ENCODE data around the gene ANXA2. TPM values are rescaled to one million over a fixed set of nuclear protein-coding genes. Genes with fewer than 3 reads are reported as not detected.
"Not testable (repeated sequence)": the region's sequence is repeated elsewhere in the genome, so short reads cannot be mapped to it uniquely, and the experiment has no call there.

ANXA2 gene
- total RNA-seq, 2 donors from 2014 or later, result 355 to 392 TPM

GRCh38 chr15:60414016-60414682, 16.4 kb upstream of the ANXA2 start:
- H3K27ac Mint-ChIP-seq, result no peak overlapping the region
- Histone ChIP-seq H3K27ac (ENCODE audit: low read depth, low read length) (no peak overlapping the region), H3K9ac (ENCODE audit: extremely low read depth, low read length, poor library complexity, severe bottlenecking) (no peak overlapping the region), H3K4me3 (ENCODE audit: low read length) (no peak overlapping the region), H3K36me3 (ENCODE audit: control insufficient read depth, insufficient read depth, low read length) (peaks cover under 1% of the 10 kb centered on the region), H3K9me3 (ENCODE audit: control insufficient read depth, low read length) (no peaks in the 10 kb centered on the region), H3K4me1 (ENCODE audit: control insufficient read depth, insufficient read depth, low read length) (peaks cover 4% of the 10 kb centered on the region), H3K27me3 (ENCODE audit: control insufficient read depth, insufficient read depth, low read length, poor library complexity, severe bottlenecking) (no peaks in the 10 kb centered on the region)
- no peak overlapping the region for H3K4me3 Mint-ChIP-seq
- no peaks in the 10 kb centered on the region for H3K27me3 Mint-ChIP-seq (ENCODE audit: insufficient read depth)
- no peaks in the 10 kb centered on the region for H3K9me3 Mint-ChIP-seq
- peaks cover 6% of the 10 kb centered on the region for H3K4me1 Mint-ChIP-seq
- 71 to 74% methylated on average over 5 to 10 of the region's 10 CpGs for WGBS, 2 experiments (ENCODE audit: insufficient coverage in 1 of 2, insufficient read length in 1 of 2)
- no peak for DNase-seq
- TF ChIP-seq, protein P1, sequence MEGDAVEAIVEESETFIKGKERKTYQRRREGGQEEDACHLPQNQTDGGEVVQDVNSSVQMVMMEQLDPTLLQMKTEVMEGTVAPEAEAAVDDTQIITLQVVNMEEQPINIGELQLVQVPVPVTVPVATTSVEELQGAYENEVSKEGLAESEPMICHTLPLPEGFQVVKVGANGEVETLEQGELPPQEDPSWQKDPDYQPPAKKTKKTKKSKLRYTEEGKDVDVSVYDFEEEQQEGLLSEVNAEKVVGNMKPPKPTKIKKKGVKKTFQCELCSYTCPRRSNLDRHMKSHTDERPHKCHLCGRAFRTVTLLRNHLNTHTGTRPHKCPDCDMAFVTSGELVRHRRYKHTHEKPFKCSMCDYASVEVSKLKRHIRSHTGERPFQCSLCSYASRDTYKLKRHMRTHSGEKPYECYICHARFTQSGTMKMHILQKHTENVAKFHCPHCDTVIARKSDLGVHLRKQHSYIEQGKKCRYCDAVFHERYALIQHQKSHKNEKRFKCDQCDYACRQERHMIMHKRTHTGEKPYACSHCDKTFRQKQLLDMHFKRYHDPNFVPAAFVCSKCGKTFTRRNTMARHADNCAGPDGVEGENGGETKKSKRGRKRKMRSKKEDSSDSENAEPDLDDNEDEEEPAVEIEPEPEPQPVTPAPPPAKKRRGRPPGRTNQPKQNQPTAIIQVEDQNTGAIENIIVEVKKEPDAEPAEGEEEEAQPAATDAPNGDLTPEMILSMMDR (conservative IDR thresholded peaks at IDR 0.05), result no peak
- no peaks in the 10 kb centered on the region for H3K36me3 Mint-ChIP-seq (ENCODE audit: low read depth)

DNA sequence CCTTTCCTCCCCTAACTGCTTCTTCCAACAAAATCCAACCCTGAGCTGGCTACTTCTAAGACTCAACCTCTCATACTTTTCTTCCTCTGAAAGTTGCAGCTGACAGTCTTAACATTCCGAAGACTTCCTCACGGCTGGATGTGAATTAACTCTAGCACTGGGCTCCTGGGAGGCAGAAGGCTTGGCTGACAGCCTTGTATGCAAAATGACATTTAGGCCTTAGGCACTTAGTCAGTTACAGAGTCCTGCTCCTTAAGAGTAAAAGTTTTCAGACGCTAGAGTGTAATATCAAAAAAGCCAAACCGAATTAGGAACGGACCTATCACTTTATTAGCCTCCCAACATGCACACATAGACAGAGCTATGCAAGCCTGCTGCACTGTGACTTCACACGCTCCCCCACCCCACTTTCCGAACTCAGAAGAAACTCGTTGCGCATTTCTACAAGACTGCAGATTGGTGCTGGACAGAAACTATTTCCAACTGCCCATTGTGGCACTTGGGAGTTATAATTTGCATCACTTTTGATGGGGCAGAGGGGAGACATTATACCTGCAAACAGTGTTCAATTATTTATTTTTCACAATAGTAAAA, 15.5 kb upstream of the ANXA2 start:
- Mint-ChIP-seq H3K4me3 (no peak overlapping the region), H3K27ac (no peak overlapping the region), H3K36me3 (ENCODE audit: low read depth) (no peaks in the 10 kb centered on the region), H3K4me1 (peaks cover 6% of the 10 kb centered on the region), H3K27me3 (ENCODE audit: insufficient read depth) (no peaks in the 10 kb centered on the region), H3K9me3 (no peaks in the 10 kb centered on the region)
- H3K27ac ChIP-seq (ENCODE audit: low read depth, low read length), result peak overlapping the region; percentile 2
- no peaks in the 10 kb centered on the region for H3K27me3 ChIP-seq (ENCODE audit: control insufficient read depth, insufficient read depth, low read length, poor library complexity, severe bottlenecking)
- TF ChIP-seq, protein P1 (conservative IDR thresholded peaks at IDR 0.05), result no peak
- H3K9ac ChIP-seq (ENCODE audit: extremely low read depth, low read length, poor library complexity, severe bottlenecking), result no peak overlapping the region
- H3K9me3 ChIP-seq (ENCODE audit: control insufficient read depth, low read length), result no peaks in the 10 kb centered on the region
- no peaks in the 10 kb centered on the region for H3K36me3 ChIP-seq (ENCODE audit: control insufficient read depth, insufficient read depth, low read length)
- whole genome bisulfite sequencing, 2 experiments (ENCODE audit: insufficient coverage in 1 of 2, insufficient read length in 1 of 2), result 71 to 87% methylated on average over 7 to 9 of the region's 9 CpGs
- H3K4me1 ChIP-seq (ENCODE audit: control insufficient read depth, insufficient read depth, low read length), result peaks cover 4% of the 10 kb centered on the region
- no peak overlapping the region for H3K4me3 ChIP-seq (ENCODE audit: low read length)
- peak; percentile 58 for DNase-seq

GRCh38 chr15:60412807-60413206, 15.0 kb upstream of the ANXA2 start:
- not testable (repeated sequence) for H3K9ac ChIP-seq (ENCODE audit: extremely low read depth, low read length, poor library complexity, severe bottlenecking); H3K36me3 Mint-ChIP-seq (ENCODE audit: low read depth); H3K9me3 ChIP-seq (ENCODE audit: control insufficient read depth, low read length); H3K4me1 ChIP-seq (ENCODE audit: control insufficient read depth, insufficient read depth, low read length); H3K27me3 ChIP-seq (ENCODE audit: control insufficient read depth, insufficient read depth, low read length, poor library complexity, severe bottlenecking); H3K36me3 ChIP-seq (ENCODE audit: control insufficient read depth, insufficient read depth, low read length); H3K27me3 Mint-ChIP-seq (ENCODE audit: insufficient read depth); H3K9me3 Mint-ChIP-seq; H3K27ac Mint-ChIP-seq; H3K4me3 Mint-ChIP-seq; DNase-seq; H3K4me1 Mint-ChIP-seq; H3K4me3 ChIP-seq (ENCODE audit: low read length)
- peak overlapping the region; percentile 2 for H3K27ac ChIP-seq (ENCODE audit: low read depth, low read length)
- WGBS, 2 experiments (ENCODE audit: insufficient coverage in 1 of 2, insufficient read length in 1 of 2), result 94% methylated on average over 16 to 21 of the region's 21 CpGs

All from endodermal cell (in vitro differentiated cells).